Testis (tissue), 2 donors: ENCODE data around the gene GPER1.

ENCODE experiments used
- CTCF ChIP-seq, 3 experiments: fragments of 450-650 bp in 2 of 3; fragments of 200-600 bp in 1 of 3; sonication (generic) in 1 of 3; IDR thresholded peaks; one replicate each; pipeline ENCODE4 v1.5.1; 2016 to 2019; ENCODE audit warnings: antibody characterized with exemption in 3 of 3, mild to moderate bottlenecking in 2 of 3, moderate library complexity in 1 of 3
- POLR2A ChIP-seq: fragments of 450-650 bp; IDR thresholded peaks from one replicate; pipeline ENCODE4 v1.6.1; 2017; ENCODE audit warnings: antibody characterized with exemption, mild to moderate bottlenecking, moderate library complexity

- TF ChIP-seq POLR2A (no peak), CTCF (IDR thresholded peaks at IDR 0.05) (no peak)
These were observed 23.2 kb downstream of the GPER1 start for GRCh38 chr7:1111156-1111555.
